ENCODE data around the gene ANK3.

DNA sequence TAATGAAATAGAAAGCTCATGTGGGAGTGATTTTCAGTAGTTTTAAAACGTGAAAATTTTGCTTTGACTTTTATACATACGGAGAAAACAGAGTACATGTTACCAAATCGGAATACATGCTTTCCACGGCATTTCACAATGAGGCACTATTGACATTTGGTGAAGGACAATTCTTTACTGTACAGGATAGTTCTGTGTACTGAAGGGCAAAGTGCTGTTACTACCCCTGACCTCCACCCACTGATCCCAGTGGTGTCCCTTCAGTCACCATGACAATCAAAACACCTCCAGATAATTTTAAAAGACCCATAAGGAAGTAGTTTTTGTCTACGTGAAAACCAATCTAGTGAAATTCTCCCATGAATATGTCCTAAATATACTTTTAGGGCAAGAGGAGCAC is 33.1 kb upstream of the ANK3 start:
- TF ChIP-seq, protein P1, sequence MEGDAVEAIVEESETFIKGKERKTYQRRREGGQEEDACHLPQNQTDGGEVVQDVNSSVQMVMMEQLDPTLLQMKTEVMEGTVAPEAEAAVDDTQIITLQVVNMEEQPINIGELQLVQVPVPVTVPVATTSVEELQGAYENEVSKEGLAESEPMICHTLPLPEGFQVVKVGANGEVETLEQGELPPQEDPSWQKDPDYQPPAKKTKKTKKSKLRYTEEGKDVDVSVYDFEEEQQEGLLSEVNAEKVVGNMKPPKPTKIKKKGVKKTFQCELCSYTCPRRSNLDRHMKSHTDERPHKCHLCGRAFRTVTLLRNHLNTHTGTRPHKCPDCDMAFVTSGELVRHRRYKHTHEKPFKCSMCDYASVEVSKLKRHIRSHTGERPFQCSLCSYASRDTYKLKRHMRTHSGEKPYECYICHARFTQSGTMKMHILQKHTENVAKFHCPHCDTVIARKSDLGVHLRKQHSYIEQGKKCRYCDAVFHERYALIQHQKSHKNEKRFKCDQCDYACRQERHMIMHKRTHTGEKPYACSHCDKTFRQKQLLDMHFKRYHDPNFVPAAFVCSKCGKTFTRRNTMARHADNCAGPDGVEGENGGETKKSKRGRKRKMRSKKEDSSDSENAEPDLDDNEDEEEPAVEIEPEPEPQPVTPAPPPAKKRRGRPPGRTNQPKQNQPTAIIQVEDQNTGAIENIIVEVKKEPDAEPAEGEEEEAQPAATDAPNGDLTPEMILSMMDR (IDR thresholded peaks at IDR 0.05), result no peak
- no peak for TF ChIP-seq POLR2A (IDR thresholded peaks at IDR 0.05)

Data from uterus (tissue), 2 donors.